ENCODE data around the gene MDM1. TPM values are rescaled to one million over a fixed set of nuclear protein-coding genes. Genes with fewer than 3 reads are reported as not detected.

MDM1 gene
- total and polyA plus RNA-seq, 2 of the 13 experiments (the other 11 are each of a cell fraction or from before 2014, with no cell fraction given), result 4.6 to 15.2 TPM

DNA sequence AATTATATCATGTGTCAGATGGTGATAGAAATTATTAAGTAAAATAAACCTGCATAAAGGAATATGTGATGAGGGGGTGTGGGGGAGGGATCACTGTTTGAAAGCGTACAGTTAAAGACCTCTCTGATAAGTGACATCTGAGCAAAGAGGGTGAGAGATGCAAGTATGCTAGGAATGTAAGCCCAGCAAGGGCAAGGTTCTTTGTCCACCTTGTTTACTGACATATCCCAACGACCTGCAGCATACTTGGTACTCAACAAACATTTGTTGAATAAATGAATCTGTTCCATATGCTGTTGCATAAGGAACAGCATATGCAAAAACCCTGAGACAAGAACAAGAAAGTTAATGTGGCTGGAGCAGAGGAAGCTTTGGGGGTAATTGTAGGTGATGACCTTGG is 12.0 kb upstream of the MDM1 start (continued):
- TF ChIP-seq, protein P1, sequence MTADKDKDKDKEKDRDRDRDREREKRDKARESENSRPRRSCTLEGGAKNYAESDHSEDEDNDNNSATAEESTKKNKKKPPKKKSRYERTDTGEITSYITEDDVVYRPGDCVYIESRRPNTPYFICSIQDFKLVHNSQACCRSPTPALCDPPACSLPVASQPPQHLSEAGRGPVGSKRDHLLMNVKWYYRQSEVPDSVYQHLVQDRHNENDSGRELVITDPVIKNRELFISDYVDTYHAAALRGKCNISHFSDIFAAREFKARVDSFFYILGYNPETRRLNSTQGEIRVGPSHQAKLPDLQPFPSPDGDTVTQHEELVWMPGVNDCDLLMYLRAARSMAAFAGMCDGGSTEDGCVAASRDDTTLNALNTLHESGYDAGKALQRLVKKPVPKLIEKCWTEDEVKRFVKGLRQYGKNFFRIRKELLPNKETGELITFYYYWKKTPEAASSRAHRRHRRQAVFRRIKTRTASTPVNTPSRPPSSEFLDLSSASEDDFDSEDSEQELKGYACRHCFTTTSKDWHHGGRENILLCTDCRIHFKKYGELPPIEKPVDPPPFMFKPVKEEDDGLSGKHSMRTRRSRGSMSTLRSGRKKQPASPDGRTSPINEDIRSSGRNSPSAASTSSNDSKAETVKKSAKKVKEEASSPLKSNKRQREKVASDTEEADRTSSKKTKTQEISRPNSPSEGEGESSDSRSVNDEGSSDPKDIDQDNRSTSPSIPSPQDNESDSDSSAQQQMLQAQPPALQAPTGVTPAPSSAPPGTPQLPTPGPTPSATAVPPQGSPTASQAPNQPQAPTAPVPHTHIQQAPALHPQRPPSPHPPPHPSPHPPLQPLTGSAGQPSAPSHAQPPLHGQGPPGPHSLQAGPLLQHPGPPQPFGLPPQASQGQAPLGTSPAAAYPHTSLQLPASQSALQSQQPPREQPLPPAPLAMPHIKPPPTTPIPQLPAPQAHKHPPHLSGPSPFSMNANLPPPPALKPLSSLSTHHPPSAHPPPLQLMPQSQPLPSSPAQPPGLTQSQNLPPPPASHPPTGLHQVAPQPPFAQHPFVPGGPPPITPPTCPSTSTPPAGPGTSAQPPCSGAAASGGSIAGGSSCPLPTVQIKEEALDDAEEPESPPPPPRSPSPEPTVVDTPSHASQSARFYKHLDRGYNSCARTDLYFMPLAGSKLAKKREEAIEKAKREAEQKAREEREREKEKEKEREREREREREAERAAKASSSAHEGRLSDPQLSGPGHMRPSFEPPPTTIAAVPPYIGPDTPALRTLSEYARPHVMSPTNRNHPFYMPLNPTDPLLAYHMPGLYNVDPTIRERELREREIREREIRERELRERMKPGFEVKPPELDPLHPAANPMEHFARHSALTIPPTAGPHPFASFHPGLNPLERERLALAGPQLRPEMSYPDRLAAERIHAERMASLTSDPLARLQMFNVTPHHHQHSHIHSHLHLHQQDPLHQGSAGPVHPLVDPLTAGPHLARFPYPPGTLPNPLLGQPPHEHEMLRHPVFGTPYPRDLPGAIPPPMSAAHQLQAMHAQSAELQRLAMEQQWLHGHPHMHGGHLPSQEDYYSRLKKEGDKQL (CRISPR knock-in tag; IDR thresholded peaks at IDR 0.05; ENCODE audit: low read depth), result 0 out of 2 replicates have a peak, but pooled peaks have one; percentile 34
- peak in 1 of 2 experiments; percentile 53; a peak in 1 of 4 replicates for TF ChIP-seq KLF16 (CRISPR knock-in tag; IDR thresholded peaks at IDR 0.05)
- TF ChIP-seq MXI1 (IDR thresholded peaks at IDR 0.05; ENCODE audit: borderline replicate concordance, low read depth, low read length), result no peak
- no peak for TF ChIP-seq ZNF747 (CRISPR knock-in tag; IDR thresholded peaks at IDR 0.05; ENCODE audit: borderline replicate concordance)
- TF ChIP-seq PHF20 (CRISPR knock-in tag; IDR thresholded peaks at IDR 0.05), result no peak
- TF ChIP-seq ADNP (CRISPR knock-in tag; IDR thresholded peaks at IDR 0.05), result no peak
- no peak for TF ChIP-seq ZSCAN21 (CRISPR knock-in tag; IDR thresholded peaks at IDR 0.05; ENCODE audit: borderline replicate concordance)
- no peak for TF ChIP-seq SRSF1 (optimal IDR thresholded peaks at IDR 0.05; ENCODE audit: low read depth, low read length)
- TF ChIP-seq NR2F6 (IDR thresholded peaks at IDR 0.05), result peak; percentile 40
- TF ChIP-seq NR2F6 (CRISPR knock-in tag; IDR thresholded peaks at IDR 0.05), result peak; percentile 56
- no peak for TF ChIP-seq ZNF207 (IDR thresholded peaks at IDR 0.05; ENCODE audit: borderline replicate concordance)
- TF ChIP-seq, protein P2, sequence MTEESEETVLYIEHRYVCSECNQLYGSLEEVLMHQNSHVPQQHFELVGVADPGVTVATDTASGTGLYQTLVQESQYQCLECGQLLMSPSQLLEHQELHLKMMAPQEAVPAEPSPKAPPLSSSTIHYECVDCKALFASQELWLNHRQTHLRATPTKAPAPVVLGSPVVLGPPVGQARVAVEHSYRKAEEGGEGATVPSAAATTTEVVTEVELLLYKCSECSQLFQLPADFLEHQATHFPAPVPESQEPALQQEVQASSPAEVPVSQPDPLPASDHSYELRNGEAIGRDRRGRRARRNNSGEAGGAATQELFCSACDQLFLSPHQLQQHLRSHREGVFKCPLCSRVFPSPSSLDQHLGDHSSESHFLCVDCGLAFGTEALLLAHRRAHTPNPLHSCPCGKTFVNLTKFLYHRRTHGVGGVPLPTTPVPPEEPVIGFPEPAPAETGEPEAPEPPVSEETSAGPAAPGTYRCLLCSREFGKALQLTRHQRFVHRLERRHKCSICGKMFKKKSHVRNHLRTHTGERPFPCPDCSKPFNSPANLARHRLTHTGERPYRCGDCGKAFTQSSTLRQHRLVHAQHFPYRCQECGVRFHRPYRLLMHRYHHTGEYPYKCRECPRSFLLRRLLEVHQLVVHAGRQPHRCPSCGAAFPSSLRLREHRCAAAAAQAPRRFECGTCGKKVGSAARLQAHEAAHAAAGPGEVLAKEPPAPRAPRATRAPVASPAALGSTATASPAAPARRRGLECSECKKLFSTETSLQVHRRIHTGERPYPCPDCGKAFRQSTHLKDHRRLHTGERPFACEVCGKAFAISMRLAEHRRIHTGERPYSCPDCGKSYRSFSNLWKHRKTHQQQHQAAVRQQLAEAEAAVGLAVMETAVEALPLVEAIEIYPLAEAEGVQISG (CRISPR knock-in tag; IDR thresholded peaks at IDR 0.05), result no peak
- no peak for TF ChIP-seq NR2C2 (CRISPR knock-in tag; IDR thresholded peaks at IDR 0.05; ENCODE audit: borderline replicate concordance)
- TF ChIP-seq IRF2 (CRISPR knock-in tag; IDR thresholded peaks at IDR 0.05), result peak; percentile 70; the same call in 1 of the 2 replicates
- no peak for TF ChIP-seq SNAI1 (CRISPR knock-in tag; IDR thresholded peaks at IDR 0.05; ENCODE audit: borderline replicate concordance)
- TF ChIP-seq TEAD2 (CRISPR knock-in tag; IDR thresholded peaks at IDR 0.05), result no peak
- TF ChIP-seq CCDC6 (CRISPR knock-in tag; IDR thresholded peaks at IDR 0.05), result no peak
- TF ChIP-seq, protein P3, sequence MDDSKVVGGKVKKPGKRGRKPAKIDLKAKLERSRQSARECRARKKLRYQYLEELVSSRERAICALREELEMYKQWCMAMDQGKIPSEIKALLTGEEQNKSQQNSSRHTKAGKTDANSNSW (CRISPR knock-in tag; IDR thresholded peaks at IDR 0.05; ENCODE audit: borderline replicate concordance), result no peak
- no peak for TF ChIP-seq MATR3 (CRISPR knock-in tag; IDR thresholded peaks at IDR 0.05)
- TF ChIP-seq, protein P4, sequence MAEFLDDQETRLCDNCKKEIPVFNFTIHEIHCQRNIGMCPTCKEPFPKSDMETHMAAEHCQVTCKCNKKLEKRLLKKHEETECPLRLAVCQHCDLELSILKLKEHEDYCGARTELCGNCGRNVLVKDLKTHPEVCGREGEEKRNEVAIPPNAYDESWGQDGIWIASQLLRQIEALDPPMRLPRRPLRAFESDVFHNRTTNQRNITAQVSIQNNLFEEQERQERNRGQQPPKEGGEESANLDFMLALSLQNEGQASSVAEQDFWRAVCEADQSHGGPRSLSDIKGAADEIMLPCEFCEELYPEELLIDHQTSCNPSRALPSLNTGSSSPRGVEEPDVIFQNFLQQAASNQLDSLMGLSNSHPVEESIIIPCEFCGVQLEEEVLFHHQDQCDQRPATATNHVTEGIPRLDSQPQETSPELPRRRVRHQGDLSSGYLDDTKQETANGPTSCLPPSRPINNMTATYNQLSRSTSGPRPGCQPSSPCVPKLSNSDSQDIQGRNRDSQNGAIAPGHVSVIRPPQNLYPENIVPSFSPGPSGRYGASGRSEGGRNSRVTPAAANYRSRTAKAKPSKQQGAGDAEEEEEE (CRISPR knock-in tag; IDR thresholded peaks at IDR 0.05; ENCODE audit: borderline replicate concordance), result no peak
- no peak for TF ChIP-seq ARNTL (CRISPR knock-in tag; IDR thresholded peaks at IDR 0.05)
- no peak for TF ChIP-seq ZNF282 (IDR thresholded peaks at IDR 0.05; ENCODE audit: partially characterized antibody)
